NCI-H524 treated with DMSO at 0.1 percent for 48 hours (cell line): ENCODE measurements around the gene ST3GAL6.

Experiments
- DNase-seq: peaks from one replicate; lab custom pipeline; 2025; lab: John Stamatoyannopoulos, UW

Gene ST3GAL6

DNA sequence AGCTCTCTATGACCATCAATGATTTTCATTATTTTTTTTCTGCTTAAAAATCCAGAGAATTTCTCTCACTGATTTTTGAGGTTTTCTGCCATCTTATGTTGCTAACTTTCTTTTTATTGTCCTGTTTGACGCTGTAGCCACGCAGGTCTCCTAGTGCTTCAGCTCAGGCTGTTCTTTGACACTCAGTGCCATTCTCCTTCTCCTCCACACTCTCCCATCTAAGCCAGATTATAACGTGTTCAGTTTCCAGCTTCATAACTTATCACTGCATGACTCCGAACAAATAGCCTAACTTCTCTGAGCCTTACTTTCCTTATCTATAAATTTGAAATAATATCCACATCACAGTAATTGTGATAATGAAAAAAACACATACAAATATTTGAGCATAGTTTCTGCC, 22.8 kb upstream of the ST3GAL6 start:
- no peak for DNase-seq

- DNase-seq: no peak
Observed at GRCh38 chr3:98741121-98741716, 21.9 kb upstream of the ST3GAL6 start.

DNA sequence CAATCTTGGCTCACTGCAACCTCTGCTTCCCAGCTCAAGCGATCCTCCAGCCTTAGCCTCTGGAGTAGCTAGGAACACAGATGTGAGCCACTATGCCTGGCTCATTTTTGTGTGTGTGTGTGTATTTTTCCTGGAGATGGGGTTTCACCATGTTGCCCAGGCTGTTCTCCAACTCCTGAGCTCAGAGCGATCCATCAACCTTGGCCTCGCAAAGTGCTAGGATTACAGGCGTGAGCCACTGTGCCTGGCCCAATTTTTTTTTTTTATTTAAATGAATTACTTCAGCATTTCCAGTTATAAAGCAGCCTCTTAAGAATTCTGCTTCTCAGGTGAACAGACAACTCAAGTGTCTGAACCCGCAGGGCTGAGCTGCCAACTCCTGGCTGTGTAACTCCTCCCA, 20.1 kb upstream of the ST3GAL6 start:
- DNase-seq: no peak

GRCh38 chr3:98744283-98744682, 18.9 kb upstream of the ST3GAL6 start:
- no peak for DNase-seq

- no peak for DNase-seq
Observed at GRCh38 chr3:98745718-98746117, 17.4 kb upstream of the ST3GAL6 start.

- DNase-seq: no peak
Observed at GRCh38 chr3:98746122-98746521, 17.0 kb upstream of the ST3GAL6 start.

DNA sequence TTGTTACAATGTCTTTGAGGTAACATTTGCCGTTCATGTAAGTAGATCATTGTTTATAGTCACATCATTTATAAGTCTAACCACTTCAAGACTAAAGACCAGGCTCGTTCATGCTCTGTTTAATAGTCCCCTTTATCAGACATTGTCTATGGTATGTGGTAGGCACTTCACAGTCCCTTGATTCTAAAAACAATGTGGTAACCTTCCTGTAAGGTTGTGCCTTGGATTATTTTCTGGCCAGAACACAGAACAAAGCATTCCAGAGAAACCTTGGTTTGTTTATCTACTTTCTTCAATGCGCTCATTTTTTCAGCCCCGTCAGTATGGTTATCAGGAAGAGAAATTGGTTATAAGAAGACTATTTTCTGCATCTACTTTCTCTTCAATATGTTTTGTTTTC, 16.3 kb upstream of the ST3GAL6 start:
- DNase-seq: no peak

GRCh38 chr3:98750276-98750919, 12.7 kb upstream of the ST3GAL6 start:
- DNase-seq: no peak

DNA sequence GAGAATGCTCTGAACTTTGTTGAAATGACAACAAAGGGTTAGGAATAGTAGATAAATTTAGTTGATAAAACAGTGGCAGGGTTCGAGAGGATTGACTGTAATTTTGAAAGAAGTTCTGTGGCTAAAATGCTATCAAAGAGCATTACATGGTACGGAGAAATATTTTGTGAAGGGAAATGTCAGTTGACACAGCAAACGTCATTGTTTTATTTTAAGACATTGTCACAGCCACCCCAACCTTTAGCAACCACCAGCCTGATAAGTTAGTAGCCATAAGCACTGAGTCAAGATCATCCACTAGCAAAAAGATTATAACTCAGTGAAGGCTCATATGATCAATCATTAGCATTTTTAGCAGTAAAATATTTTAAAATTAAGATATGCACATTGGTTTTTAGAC, 8.7 kb upstream of the ST3GAL6 start:
- no peak for DNase-seq

- no peak for DNase-seq
Observed at GRCh38 chr3:98755601-98756000, 7.5 kb upstream of the ST3GAL6 start.

- DNase-seq: no peak
Observed at GRCh38 chr3:98759629-98760028, 3.5 kb upstream of the ST3GAL6 start.

GRCh38 chr3:98761643-98762229, 1.4 kb upstream of the ST3GAL6 start:
- DNase-seq: no peak

- no peak for DNase-seq
Observed at GRCh38 chr3:98763819-98764418, 779 bp downstream of the ST3GAL6 start.

DNA sequence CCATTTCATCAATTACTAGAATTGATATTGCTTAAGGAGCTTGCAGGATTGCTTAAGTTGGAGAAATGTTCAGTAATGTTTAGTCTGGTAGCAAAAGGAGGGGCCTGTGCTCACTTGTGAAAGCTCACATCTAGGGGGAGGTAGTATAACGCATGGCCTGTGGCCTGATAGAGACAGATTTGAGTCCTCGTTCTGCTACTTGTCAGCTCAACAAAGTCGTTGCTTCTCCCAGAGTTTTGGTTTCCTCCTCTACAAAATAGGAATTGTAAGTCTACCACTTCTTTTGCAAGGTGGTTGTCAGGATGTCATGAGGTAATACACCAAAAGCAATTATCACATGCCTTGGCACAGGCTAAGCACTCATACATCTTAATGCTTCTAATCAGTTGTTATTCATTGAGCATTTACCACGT, 1.3 kb downstream of the ST3GAL6 start:
- no peak for DNase-seq

DNA sequence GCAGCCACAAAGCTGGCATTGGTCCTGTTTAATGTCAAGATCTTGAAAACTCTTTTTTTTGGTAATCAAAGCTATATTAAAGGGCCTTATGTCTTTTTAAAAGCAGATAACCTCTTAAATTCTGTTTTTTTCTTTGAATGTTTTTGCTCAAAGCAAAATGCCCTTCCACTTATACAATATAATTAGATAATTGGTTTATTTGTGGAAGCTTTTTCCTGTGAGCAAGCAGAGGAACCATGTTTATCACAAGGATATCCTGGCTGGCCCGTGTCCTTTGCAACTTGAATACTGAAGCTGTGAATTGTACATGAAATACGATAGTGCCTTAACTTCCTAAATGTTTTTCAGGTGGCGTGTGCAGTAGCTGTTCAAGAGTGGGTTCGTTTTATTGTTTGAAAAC, 2.6 kb downstream of the ST3GAL6 start:
- no peak for DNase-seq

- DNase-seq: no peak
Observed at GRCh38 chr3:98766924-98767323, 3.8 kb downstream of the ST3GAL6 start.

DNA sequence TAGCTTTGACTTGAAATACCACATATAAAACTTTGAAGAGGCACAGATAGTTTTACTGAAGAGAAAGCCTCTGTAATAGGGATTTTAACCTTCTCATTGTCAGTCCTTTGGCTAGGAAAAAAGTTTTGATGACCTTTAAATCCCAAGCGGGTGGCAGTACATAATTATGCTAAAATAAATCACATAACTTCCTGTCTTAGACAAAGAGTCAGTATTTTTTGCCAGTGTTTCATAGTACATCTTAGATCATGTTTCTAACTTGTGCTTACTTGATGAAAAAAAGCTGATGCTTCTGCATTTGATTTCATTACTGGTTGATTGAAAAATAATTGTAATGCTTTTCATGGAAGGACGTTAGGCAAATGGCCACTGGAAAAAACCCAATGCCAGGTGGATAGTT, 5.8 kb downstream of the ST3GAL6 start:
- DNase-seq: no peak

- DNase-seq: no peak
Observed at GRCh38 chr3:98769448-98769847, 6.3 kb downstream of the ST3GAL6 start.

- DNase-seq: no peak
Observed at GRCh38 chr3:98770261-98771039, 7.3 kb downstream of the ST3GAL6 start.

DNA sequence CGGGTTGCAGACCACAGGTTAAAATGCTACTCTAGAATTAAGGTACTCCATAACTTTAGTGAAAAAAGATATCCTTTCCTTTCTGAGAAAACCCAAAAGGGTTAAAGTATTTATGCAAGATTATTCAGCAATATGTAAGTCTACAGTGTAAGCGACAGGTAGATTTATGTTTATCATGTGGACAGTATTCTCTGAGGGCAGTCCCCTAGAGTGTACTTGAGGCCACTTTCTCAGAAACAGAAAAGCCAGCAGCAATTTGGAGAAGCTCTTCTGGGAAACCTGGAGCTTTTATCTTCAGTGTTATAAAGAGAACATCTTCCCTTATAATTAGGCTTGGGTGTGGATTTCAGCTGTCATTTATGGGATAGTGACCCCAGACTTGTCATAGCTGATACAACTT, 8.9 kb downstream of the ST3GAL6 start:
- DNase-seq: no peak

GRCh38 chr3:98775459-98776139, 12.5 kb downstream of the ST3GAL6 start:
- DNase-seq: no peak

- no peak for DNase-seq
Observed at GRCh38 chr3:98776140-98776493, 13.0 kb downstream of the ST3GAL6 start.
